HG03571 (cell line): ENCODE data around the gene LRRC49.

Source experiments
- ATAC-seq: cut with Tn5 transposase; IDR thresholded peaks from one replicate; pipeline ENCODE4 v1.9.1; 2021; ENCODE audit not compliant: unreplicated experiment

Gene LRRC49

GRCh38 chr15:71048913-71049675 lies 156.5 kb downstream of the LRRC49 start:
- ATAC-seq: no peak

GRCh38 chr15:71049706-71050422 lies 157.2 kb downstream of the LRRC49 start:
- no peak for ATAC-seq

GRCh38 chr15:71050461-71050860 lies 157.8 kb downstream of the LRRC49 start:
- no peak for ATAC-seq

GRCh38 chr15:71051539-71051938 lies 158.9 kb downstream of the LRRC49 start:
- ATAC-seq: no peak

- ATAC-seq: no peak
These were observed 159.7 kb downstream of the LRRC49 start for GRCh38 chr15:71052356-71052755.

- no peak for ATAC-seq
These were observed 161.8 kb downstream of the LRRC49 start for GRCh38 chr15:71054286-71054952.

- ATAC-seq: no peak
These were observed 162.8 kb downstream of the LRRC49 start for GRCh38 chr15:71055461-71055860.

GRCh38 chr15:71056111-71056510 lies 163.5 kb downstream of the LRRC49 start:
- no peak for ATAC-seq

GRCh38 chr15:71057143-71057542 lies 164.5 kb downstream of the LRRC49 start:
- ATAC-seq: no peak

- no peak for ATAC-seq
These were observed 165.0 kb downstream of the LRRC49 start for GRCh38 chr15:71057581-71057980.

GRCh38 chr15:71060983-71061382 lies 168.4 kb downstream of the LRRC49 start:
- ATAC-seq: no peak

GRCh38 chr15:71066983-71067382 lies 174.4 kb downstream of the LRRC49 start:
- ATAC-seq: no peak

- no peak for ATAC-seq
These were observed 177.1 kb downstream of the LRRC49 start for GRCh38 chr15:71069693-71070092.

GRCh38 chr15:71071529-71071928 lies 178.9 kb downstream of the LRRC49 start:
- no peak for ATAC-seq

GRCh38 chr15:71072423-71072822 lies 179.8 kb downstream of the LRRC49 start:
- ATAC-seq: no peak

- ATAC-seq: no peak
These were observed 186.0 kb downstream of the LRRC49 start for GRCh38 chr15:71078506-71079207.

- no peak for ATAC-seq
These were observed 186.8 kb downstream of the LRRC49 start for GRCh38 chr15:71079208-71080044.

- ATAC-seq: no peak
These were observed 187.5 kb downstream of the LRRC49 start for GRCh38 chr15:71080166-71080565.

- ATAC-seq: no peak
These were observed 188.1 kb downstream of the LRRC49 start for GRCh38 chr15:71080705-71081104.

- no peak for ATAC-seq
These were observed 190.2 kb downstream of the LRRC49 start for GRCh38 chr15:71082803-71083202.
